Myocyte (in vitro differentiated cells): ENCODE measurements around the gene LHPP. TPM values are rescaled to one million over a fixed set of nuclear protein-coding genes. Genes with fewer than 3 reads are reported as not detected.

Source experiments
- DNase-seq: peaks from one replicate; pipeline ENCODE4 v3.0.0-alpha.2; 2012; ENCODE audit warnings: low read depth
- total RNA-seq: library from RNA; depleted of rRNA; stranded (reverse); fragments of >200 nt; gene quantifications from 2 replicates; pipeline ENCODE4 v1.2.3, GENCODE V29; 2014

The LHPP gene
- total RNA-seq, 1 donor from 2014 or later, result 8.1 TPM

DNA sequence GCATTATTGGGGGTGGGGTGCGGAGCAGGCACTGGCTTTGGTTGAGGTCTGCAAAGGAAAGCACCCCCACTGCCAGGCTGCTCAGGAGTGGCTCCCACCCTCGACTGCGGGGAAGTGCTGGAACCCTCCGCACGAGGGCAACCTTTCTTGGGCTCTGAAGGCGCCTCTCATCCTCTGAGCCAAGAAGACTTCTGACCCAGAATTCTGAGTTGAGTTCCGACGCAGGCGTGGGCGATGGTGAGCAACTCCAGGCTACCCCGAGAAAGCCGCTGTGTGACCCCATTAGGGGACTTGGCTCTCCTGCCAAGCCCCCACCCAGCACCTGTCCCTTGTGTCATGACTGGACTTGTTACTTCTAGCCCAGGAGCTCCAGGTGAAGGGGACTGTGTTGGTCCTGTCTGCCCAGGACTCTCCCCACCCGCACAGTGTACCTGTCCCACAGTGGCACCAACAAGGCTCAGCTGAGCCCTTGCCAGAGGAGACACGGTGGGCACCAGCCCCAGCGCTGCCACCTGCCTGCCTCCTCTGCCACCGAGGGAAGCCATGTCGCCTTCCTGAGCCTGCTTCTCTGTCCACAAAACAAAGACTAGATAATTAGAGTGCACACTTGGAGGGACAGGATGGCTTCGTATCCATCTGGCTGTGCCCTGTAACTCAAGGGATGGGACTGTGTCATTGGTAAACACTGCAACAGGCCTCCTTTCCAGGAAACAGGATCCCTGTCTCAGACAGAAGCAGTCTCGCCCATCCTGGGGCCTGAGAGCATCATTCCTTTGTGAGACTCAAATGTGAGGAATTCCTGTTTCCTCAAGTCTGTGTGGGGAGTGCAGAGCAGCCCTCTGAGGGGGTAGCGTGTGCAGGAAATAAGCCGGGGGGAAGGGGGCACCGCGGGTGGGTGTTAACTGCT lies 128.8 kb downstream of the LHPP start:
- no peak for DNase-seq

DNA sequence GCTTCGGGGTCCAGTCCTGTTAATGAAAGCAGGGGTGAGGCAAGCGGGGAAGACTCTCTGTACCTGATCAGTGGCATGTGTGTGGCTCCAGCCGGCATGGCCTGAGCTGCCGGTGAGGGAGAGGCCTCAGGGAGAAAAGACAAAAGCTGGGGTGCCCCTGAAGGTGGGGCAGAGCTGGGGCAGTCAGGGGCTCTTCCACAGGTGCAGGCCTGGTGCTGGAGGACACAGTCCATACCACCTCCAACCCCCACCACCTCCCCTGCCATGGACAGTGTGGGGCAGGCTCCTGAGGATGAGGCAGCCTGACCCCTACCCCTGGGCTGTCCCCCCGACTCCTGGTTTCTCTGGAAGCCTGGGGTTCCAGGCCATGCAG lies 129.5 kb downstream of the LHPP start:
- no peak for DNase-seq

DNA sequence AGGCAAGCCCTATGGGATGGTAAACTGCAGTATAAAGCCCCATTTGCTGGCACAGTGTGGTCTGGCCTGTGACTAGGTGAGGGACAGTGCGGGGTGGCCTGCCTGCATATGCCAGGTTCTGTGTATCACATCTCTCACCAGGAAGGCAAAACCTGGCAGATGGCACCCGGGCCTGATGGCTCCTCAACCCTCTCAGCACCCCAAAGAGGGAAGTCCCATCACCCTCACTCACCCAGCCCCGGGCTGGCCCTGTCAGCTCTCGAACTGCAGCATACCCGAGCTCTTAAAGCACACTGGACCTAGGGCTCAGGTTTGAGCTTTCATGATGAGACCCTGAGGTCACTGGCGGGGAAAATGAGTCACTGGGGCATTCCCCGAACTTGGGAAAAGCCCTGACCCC lies 130.5 kb downstream of the LHPP start:
- no peak for DNase-seq

DNA sequence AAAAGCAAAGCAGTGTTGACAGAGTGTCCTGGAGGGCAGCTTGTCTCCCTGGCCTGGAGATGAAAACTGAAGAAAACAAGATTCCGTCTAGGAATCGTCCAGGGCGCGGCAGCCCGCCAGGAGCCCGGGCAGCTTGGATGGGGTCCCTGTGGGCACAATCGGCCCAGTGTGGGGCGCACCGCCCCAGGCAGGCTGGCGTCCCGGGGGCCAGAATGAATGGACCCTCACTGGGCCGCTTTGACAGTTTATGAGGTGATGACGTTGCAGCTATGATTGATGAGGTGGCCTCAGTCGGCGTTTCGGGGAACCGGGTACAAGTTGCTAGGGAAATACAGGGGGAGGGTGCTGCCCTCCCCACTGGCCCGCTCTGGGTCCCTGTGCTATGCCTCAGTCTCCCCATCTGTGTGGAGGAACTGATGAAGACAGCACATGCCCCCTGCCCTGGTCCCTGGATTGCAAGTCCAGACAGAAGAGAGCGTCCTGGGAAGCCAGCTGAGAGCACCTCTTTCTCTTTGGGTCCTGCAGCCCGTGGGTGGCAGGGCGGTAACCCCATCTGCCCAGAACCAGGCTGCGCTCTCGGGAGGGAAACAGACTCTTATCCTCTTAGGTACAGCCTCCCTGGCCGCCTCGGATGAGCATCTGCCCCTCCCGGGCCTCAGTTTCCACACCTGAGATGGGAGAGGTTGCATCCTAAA lies 131.3 kb downstream of the LHPP start:
- DNase-seq, result no peak

DNA sequence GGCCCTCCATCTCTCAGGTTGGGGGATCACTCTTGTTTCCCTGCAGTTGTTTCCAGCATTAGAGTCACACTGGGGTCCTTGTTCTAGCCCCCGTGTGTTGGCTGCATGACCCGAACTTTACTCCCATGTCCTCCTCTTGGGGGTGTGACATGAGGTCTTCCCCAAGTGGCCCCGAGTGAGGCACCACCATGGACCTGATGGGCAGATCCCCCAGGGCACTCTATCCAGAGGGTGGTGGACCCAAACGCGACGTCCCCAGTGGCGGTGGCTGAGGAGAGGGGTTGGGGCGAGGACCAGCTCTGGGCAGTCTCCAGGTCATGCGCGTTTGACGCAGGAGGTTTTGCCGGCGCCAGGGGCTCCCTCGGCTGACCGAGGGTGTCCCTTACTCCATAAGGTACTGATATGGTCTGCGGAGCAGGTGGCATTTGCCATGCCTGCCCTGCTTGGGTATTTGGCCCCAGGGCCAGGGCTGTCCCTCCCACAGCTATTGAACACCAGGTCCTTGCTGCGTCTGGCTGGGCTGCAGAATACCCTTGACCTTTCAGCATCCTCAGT lies 131.9 kb downstream of the LHPP start:
- no peak for DNase-seq

DNA sequence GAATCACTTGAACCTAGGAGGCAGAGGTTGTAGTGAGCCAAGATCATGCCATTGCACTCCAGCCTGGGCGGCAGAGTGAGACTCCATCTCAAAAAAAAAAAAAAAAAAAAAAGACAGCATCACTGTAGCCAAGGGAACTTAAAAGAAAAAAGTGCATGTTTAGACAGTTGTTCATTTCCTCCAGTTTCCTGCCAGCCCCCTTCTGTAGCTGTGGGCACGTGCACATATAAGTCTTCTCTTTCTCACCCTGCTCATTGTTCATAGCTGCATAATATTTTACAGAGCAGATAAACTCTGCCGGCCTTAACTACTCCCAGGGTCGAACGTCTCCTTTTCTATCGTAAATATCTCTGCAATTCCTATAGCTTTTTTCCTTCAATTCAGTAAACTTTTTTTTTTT lies 132.6 kb downstream of the LHPP start:
- no peak for DNase-seq

DNA sequence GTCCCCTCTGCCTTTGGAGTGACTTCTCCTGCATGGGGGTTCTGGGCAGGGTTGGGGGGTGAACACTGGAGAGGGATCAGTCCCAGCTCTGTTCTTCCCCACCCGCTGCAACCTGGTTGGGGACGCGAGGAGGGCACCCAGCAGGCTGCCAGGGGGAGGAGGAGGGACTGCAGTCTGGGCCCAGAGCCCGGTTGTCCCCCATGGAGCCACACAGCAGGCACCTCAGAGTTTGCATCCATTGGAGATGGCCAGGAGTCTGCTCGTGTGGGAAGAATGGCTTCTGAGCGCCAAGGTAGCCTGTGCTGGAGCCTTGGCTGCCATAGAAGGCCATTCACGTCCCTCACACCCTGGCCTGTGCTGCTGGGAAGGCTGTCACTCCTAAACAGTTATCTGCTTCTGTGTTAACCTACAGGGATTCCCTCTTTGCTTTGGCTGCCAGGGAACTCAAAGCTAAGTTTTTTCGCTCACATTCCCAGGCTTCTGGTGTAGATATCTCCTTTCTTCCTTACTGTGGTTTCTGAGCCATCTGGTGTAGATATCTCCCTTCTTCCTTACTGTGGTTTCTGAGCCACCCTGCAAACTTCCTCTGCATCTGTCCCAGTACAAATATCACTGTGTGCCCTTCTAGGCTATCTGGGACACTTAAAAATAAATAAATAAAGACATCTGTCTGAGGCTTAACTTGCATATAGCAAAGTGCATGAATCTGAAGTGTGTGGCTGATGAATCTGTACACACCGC lies 133.7 kb downstream of the LHPP start:
- no peak for DNase-seq

DNA sequence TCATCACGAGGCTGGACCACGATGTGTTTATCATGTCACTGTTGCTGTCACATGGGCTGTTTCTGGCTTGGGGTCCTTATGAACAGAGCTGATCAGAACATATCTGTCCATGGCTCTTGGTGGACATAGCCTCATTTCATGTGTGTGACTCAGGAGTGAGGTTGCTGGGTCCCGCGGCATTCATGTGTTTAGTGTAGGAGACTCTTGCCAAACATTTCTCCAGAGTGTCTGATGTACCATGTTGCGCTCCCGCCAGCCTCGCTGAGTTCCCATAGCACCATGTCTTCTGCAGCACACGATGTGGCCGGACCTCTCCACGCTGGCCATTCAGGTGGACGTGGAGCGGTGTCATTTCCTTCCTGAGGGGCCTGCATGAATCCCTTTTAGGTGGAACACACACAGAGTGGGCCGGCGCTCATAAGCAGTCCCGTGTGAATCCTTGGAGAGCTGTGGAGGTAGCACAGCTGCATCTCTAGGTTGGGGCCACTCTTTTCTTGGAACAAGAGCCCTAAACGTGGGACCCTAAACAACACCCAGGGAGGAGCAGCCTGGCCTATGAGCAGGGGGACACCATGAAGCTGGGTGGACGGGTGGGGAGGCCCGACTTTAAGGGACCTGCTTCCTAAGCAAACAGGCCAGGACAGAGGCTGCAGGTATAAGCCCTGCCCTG lies 134.6 kb downstream of the LHPP start:
- no peak for DNase-seq

DNA sequence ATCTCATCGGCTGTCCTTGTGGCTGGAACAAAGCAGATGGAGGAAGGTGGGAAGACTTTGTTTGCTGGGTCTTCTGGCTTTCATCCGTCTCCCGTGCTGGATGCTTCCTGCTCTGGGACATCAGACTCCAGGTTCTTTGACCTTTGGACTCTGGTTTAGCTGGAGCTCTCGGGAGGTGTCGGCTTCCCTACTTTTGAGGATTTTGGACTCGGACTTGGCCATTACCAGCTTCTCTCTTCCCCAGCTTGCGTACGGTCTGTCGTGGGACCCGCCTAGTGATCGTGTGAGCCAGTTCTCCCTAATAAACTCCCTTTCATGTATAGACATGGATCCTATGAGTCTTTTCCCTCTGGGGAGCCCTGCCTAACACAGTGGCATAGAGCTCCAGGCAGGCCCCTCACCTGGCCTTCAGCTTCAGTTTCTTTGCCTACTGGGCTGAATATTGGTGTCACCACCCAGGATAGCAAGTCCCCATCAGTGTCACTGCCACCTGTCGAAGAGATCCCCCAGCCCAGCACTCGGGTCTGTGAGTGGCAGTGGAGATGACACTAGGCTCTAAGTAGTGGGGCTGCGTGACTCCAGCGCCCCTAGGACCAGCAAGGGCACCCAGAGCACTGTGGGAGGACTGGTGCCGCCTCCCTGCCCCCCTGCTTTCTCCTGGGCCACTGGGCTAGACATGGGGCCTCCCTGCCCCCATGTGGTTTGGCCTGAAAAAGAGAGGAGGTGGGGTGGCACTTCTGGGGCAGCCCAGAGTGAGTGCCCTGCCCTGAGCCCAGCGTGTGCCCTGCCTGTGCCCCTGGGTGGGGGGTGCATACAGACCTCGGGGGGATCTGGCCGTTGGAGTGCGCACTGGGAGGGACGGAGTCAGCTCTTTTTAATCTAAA lies 135.6 kb downstream of the LHPP start:
- DNase-seq, result no peak

DNA sequence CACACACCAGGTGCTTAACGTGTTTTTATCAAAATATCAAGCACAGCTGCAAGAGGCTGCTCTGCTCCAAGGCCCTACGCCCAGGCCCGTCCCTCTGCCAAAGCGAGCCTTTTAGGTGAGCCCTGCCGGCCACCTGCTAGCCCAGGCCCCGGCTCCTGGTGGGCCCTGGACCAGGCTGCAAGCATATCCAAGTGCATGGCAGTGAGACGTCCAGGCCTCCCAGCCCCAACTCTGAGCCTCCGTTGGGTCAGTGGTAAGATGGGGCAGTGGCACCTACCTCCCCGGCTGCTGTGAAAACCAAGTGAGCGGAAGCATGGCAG lies 136.2 kb downstream of the LHPP start:
- no peak for DNase-seq

DNA sequence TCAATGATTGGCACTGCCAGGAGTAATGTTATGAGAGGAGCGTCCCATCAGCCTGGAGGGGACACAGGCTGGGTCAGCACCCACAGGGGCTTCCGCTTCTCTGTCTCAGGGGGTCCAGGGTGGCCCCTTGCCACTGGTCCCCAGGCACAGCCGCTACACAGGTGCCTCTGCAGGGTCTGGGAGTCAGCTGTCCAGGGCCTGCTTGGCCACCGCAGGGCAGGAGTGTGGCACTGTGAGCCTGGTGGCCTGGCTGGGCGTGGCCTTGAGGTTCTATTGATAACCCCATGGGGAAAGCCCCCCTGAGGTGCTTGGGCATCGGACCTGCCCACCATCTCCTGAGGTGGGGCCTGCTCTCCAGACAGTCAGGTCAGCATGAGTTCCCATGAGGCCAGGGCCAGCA lies 136.6 kb downstream of the LHPP start:
- DNase-seq, result no peak

DNA sequence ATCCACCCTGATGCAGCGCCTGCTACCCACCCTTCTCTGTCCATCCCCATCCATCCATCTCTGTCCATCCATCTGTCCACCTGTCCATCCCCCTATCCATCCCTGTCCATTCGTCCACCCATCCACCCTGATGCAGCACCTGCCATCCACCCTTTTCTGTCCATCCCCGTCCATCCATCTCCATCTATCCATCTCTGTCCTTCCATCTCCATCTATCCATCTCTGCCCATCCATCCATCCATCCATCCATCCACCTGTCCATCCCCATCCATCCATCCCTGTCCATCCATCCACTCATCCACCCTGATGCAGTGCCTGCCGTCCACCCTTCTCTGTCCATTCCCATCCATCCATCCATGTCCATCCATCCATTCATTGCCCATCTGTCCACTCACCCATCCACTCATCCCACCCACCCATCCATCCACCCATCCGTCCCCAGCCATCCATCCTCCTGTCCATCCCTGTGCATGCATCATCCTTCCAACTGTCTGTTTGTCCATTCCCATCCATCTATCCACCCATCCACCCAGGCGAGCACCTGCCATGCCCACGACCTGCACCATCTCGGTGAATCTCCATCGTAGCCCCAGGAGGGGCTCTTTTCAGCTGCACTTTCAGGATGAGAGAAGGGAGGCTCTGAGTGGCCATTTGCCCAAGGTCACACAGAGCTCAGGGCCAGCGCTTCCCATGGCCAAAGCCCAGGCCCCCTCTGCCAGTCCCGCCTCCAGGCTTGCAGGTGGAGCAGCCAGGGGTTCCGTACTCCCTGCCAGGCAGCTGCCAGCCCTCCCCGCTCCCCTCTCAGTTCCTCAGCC lies 137.4 kb downstream of the LHPP start:
- DNase-seq, result no peak

DNA sequence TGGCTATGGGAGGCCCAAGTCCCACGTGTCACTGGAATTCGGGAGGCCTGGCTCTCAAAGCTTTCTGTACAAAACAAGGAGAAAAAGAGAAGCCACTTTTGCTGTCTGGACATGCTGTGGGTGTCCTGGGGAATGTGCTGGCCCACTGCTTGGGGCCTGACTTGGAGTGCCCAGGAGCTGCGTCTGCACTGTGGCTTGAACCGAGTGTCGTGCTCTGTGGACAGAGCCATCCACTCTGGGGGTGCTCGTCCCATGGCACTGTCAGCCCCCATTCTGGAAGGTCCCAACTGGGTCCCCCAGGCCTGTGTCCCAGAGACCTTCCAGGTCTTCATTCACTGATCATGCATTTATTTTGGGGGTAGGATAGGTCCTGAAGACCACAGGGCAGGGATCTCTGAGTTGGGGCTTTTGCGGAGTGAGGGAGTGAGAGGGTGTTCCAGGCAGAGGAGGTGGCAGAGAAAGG lies 138.0 kb downstream of the LHPP start:
- DNase-seq, result no peak

DNA sequence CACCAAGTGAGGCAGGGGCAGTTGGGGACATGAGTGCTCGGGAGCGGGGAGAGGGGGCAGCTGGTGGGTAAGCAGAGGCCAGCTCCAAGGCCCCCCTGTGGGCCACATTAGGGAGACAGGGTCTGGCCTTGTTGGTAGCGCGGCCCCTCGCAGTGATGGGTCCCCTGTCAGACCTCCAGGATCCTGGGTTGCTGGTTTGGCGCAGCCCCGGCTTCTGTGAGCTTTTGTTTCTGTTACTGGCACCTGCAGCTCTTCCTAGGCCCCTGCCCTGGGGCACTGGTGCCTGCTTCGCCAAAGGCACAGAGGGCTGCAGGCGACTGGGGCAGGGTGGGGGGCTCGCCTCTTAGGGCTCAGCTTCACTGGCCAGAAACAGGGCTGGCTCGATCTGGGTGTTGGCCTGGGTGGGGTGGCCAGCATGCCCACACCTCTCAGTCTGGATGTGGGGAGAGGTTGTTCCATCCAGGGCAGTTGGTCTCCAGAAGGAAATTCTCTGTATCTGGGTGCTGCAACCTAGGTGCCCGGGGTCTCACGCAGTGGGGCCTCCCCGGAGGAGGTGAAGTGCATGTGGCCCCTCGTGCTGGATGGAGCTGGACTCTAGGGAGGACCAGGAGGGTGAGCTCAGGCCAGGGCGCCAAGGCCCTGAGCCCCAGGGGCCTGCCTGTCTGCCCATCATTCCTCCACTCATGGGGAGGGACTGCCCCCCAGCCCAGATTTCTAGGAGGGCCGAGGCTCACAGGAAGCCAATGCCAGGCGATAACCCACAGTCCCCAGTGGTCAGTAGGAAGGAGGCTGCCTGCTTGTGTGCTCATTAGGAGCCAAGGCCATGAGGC lies 138.6 kb downstream of the LHPP start:
- DNase-seq, result no peak

DNA sequence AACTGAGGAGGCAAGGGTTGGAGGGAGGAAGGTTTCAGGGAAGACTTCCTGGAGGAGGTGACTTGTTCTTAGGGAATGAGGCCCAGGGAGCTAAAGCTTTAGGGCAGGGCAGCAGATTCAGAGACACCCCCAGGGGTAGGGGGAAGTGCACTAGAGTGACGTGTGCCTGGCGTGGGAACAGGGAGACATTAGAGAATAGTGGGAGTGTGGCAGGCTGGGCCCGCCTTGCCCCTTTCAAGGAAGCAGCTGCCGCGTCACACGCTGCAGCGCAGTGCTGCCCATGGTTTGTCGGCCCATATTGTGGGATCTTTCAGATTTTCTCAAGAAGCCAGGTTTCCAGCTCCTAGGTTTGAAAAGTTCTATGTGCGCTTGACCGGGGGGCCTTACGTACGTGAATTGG lies 139.4 kb downstream of the LHPP start:
- DNase-seq, result no peak

DNA sequence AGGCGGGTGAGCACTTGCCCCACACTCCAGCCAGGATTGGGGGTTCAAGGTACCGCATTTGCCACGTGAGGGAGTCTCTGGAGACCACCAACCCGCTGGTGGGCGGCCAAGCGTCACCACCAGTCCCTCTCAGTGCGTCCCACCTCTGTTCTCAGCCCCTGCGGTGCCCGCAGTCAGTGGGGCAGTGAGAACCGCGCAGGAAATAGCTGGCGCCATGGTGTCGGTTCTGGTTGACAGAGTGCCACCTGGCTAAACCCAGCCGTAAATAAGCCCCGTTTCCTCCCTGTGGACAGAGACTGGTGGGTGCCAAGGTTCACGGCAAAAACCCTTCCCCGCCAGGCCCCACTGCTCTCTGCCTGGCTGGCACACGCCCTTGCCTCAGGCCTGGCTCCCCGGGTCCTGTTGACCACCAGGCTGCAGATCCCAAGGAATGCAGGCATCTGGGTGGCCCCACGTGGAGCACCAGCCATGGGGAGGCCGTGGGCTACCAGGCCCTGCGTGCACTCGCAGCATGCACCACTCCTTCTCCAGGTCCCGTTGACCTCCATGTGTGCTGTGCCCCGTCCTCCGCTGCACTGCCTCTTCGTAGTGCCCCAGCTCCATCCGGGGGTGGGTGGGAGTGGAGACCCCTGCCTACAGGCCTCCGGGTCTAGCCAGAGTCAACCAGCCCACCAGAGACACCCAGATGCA lies 140.0 kb downstream of the LHPP start:
- DNase-seq, result no peak

DNA sequence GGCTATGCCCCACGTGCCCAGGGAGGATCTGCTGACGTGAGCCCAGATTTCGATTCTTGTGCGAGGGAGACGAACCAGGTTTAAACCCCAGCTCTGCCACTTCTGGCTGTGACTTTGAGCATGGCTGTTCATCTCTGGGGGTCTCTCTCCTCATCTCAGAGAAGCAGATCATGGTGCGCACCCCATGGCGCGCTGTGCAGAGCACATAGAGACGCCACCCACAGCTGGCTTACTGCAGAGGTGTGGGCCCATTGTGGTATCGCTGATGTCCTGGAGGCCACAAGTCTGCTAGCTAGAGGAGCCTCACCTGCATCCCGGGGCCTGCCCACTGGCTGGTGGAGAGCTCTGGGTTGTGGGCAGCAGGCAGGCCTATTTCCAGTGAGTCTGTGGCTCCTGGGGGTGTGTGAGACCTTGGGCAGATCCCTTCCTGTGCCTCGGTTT lies 140.5 kb downstream of the LHPP start:
- DNase-seq, result no peak
